GM21447 (cell line): ENCODE data around the gene CNOT6L.

Experiments used
- ATAC-seq: cut with Tn5 transposase; IDR thresholded peaks from one replicate; pipeline ENCODE4 v1.9.1; 2021; ENCODE audit not compliant: unreplicated experiment

Gene CNOT6L

DNA sequence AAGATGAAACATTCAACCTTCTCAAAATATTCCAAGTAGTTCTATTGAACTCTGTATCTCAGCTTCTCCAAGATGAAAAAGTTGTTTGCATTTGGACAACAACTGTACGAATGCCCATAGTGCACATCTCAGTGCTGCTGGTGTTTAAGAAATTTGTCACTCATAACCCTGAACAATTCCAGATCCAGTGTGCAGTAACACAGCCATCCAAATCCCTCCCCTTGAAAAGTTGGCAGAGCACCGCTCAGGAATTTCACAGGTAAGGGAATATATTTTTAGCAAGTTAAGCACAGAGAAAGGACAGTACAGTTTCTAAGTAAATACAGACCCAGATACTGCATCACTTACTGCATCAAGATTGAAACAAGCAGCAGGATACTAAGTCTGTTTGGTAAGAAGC is 104.7 kb downstream of the CNOT6L start:
- no peak for ATAC-seq

DNA sequence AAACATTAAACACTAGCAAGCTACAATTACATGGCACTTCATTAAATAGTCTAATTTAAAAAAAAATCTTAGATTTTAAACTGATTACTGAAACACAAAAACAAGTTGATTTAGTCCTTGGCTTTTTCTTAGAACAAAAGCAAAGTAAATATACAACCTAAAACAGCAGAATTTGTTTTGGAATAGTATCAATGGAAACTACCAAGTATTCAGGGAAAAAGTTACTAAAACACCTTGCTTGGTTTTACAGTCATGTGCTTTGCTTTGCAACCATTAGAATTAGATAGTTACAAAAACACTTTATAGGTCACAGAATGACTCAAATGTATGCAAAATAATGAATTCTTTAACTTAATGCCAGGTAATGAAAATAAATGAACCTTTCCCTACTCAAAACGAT is 105.3 kb downstream of the CNOT6L start:
- no peak for ATAC-seq

DNA sequence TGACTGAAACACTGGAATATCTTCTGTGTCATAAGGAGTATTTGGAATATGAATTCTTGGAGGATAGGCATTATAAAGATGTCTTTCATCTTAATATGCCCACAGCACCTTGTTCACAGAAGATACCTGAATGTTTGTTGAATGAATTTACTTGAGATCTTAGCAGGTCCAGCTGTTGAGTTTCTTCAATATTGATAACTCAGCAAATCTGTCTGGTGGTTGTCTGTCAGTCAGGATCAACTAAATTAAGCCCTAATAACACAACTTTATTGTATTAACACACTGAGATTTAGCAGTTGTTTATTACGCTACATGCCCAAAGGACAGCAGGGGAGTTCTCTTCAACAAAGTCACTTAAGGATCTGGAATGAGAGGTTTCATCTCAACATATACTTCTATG is 106.5 kb downstream of the CNOT6L start:
- no peak for ATAC-seq

DNA sequence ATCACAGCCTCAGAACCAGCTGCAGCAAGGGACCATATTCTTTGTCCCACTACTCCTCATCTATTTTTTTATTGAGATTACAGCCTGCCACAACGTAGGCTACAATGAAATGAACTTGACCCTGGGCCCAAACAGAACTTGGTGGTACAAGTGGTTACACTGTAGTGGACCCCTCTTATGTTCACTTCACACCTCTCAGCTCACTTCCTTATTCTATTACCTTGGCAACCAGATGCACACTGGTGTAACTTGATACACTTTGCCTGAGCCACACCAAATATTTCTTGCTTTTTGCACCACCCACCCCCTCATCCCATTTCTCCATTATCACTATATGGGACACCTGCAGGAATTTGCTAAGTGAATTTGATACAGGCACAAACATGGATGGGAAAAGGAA is 107.7 kb downstream of the CNOT6L start:
- ATAC-seq: peak; percentile 53

DNA sequence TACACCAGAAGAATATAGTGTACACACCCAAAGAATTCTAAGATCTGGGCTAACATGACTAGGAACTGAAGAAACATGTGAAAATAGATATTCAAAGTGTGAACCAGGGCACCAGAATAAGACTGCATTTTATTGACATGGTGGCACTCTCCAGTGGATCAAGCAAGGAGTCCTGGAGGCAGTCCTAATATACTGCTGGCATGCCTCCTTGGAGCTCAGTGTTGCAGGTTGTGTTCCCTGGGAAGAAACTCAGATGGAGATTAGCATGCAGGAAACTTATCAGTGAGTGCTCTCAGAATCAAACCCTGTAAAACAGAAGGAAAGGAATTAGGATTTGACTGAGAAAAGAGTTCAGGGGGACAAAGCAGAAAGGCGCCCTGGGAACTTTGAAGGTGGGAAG is 108.5 kb downstream of the CNOT6L start:
- no peak for ATAC-seq

DNA sequence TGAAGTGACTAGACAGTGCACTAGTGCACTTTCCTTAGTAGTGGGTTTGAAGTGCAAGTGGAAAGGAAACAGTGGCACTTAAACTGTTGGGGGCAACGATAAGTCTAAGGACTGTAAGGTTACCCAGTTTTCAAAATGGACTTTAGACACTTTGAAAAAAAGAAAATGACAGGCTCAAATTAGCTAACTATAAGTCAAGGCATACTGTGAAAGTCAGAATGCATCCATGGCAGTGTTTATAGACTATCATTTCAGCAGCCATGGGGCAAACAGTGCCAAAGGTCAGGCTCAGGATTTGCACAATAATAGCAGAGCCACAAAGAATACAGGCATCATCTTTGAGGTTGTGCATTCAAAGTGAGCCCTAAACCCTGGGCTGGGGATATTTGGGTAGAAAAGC is 109.1 kb downstream of the CNOT6L start:
- no peak for ATAC-seq

DNA sequence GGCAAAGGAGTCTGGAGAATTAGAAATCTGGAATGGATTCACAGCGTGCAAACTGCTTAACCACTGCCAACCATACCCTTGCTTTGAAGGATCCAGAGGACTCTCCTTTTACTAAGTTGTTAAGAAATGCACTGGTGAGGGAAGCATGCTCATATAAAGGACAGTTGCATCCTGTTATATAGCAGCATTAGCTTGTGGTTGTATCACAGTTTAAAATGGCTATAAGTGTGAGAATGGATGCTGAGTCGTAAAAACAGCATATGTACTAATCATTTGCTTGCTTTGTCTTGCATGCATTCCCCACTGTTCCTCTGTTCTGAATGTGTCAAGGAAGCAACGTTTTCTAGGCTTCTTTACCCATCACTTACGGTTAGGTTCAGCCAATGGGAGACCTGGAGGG is 112.5 kb downstream of the CNOT6L start:
- ATAC-seq: no peak

DNA sequence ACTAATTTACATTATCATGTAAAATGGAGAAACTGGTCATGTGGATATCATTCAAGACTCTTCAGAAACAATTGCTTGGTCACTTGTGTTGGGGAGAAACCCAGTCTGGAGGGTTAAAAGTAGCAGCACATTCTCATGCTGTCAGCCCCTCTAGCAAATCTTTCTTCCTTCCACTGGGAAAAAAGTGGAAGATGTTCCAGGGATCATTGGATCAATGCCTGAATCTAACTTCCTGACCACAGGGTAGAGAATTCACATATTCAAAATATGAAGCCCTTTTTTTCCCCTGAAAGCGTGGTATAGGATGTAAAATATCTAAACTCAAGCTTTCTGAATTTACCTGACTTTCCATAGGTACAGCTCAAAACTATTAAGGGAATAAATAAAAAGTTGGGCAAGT is 115.5 kb downstream of the CNOT6L start:
- no peak for ATAC-seq

DNA sequence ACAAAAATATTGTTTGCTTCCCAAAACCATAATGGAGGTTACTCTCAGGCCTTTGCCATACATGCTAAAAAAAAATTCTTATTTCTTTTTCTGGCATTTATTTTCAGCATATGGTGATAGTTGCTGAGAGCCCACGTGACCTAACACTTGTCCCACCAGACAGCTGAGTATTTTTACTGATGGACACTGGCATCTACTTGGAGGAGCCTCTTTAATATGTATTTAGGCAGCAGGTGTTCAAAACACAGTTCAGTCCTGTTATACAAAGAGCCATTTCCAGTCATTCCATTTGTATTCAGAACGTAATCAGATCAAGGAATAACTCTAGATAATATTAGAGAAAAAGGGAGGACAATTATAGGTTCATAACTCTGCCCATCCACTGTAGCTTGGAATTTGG is 118.0 kb downstream of the CNOT6L start:
- ATAC-seq: no peak

DNA sequence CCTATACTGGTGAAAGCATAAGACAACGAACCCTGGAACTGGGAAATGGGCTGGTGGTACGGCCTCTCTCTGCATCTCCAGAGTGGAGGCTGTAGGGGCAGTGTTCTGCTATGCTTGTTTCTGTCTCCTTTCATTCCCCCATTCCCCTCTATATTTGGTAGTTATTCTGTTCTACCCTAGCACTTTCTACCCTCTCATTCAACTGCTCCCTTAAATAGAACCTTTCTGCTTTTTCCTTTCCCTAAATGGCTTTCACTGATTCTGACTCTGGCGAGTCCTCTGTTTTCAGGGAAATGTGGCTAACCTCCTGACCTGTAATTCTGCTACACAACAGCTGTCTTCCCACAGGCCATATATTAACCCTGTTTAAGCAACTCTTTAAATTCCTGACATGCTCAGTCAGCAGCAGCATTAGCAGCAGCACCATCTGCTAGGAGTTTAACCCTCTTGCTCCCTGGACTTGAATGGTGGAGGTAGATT is 119.4 kb downstream of the CNOT6L start:
- ATAC-seq: no peak

DNA sequence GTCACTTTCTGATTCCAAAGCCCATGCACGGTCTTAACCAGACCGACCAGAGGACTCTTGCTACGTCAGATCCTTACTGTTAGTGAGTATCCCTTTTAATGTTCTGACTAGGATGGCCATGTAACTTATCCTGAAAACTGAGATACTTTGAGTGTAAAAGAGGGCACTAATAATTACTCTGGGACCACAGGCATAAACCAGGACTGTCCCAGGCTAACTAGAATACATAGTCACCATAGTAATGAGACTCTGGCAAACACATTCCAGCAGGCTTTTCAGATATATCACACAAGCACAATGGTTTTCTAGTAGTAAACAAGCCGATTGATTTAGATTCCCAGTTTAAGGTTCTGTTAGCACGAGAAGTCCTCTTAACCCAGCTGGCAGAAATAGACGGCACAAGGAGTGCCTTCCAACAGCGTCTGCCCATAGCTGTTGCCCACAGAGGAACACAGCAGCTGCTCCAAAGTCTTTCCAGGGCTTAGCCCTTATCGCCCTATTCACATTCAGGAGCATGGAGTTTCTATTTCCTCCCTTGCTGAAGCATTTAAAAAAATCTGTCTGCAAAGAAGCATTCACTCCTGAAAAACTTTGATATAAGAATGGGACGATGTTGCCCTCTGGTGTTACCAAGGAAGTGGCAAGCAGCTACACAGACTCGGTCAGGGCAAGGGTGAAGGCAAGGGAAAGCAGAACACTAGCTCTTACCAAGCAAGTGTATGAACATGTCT is 121.1 kb downstream of the CNOT6L start:
- no peak for ATAC-seq

DNA sequence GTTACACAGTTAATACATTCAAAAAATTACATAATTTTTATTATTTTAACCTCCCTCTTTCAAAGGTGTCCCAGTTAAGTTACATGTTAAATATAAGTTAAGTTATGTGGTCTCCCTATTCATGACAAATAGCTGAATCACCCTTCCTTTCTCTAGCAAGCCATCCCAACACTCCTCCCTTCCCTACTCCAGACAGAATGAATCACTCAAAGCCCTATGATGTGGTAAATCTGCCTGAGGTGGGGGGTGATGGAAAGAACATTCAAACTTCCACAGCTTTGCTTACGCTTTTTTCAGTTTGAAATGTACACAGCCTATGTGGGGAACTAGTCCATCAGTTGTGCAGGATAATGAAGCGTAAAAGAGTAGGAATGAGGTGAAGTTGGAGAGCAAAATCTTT is 123.4 kb downstream of the CNOT6L start:
- no peak for ATAC-seq

DNA sequence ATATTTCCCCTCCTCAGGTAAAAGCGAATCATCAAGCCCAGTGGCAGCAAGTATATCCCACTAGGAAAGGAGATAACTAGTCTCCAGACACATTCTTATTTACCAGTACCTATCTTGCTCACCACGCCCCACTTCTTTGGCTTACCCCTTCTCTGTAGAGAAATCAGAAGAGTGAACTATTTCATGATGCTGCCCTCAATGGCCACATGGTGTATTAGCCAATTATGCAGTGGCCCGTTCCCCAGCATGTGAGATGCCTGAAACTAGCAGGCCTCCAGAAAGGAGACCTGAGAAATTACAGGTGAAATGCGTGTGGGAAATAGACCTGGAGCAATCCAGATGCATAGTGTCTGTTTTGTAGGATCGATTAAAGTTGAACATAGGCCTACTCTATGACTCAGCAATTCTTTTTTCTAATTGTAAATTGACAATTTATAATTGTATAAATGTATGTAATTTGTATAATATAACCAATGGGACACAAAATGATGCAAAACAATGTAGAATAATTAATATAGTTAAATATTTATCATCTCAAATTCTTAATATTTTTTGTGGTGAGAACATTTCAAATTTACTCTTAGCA is 126.2 kb downstream of the CNOT6L start:
- ATAC-seq: no peak

DNA sequence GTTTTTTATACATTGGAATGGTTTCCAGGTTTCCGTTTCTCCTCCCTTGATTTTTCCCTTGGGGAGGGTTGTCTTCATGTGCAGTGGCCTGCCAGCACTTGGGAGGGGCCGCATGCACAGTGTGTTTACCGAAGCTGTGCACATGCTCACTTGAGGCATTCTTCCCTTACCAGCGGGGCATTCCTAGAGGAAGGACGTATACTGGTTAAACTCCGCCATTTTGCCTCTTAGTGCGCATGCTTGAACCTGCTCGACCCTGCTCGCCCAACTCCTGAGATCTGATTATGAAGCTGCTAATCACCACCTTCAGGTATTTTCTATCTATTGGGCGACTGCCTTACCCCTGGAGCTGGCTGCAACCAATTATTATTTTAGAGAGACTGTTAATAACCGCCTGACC is 137.4 kb downstream of the CNOT6L start:
- ATAC-seq: no peak

DNA sequence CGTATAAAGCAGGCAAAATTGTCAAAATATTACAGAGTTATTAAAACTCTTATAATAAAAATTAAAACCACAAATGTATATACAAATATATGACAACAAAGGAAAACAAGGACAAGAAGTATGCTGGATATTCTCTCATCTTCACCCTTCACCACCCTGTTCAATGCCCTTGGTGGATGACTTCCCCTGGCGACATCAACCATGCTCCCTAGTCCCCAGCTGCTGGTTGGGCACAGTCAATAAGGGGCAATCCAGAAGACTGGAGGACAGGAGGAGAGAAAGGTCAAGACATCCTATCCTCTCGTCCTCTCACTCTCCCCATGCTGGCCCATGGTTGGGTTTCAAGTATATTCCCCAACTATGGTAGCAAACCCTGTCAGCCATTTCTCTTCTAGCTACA is 142.3 kb downstream of the CNOT6L start:
- no peak for ATAC-seq

DNA sequence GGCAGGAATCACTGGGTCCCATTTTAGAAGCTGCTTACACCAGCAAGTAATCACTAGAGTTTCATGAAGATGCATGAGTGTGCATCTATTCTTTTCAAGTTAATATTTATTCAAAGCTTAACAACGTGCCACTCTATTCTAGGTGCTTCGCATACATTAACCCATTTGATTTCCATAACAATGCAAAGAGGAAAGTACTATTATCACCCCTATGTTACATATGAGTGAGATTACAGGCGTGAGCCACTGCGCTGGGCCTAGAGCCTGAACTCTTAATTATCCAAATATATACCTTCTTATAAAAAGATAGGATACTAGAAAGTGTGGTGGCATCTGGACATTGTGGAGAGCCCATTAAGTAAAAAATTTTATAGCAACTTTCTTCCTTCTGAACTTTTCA is 148.1 kb downstream of the CNOT6L start:
- ATAC-seq: no peak

DNA sequence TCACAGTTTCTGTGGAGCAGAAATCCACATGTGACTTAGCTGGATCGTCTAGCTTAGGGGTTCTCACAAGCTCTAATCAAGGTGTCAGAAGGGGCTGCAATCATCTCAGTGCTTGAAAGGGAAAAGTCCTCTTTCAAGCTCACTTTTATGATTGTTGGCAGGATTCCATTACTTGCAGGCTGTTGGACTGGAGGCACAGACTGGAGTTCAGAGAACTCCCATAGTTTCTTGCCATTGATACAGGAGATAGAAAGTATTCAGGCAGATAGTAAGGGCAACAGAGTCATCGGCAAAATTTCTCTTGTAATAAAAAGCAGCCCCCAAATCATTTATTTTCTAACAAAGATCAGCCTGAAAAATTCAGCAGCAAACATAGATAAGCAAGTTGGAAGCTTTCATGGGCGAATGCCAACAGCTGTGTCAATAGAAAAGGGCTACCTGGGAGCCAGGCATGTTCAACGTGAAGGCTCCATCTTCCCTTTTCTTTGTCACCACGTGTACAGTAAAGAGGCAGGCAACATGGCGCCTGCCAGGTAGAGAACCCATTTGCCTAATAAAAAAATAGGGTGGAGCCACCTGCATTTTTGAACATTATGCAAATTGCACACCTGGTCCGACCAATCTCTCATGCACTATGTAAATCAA is 149.1 kb downstream of the CNOT6L start:
- ATAC-seq: no peak

DNA sequence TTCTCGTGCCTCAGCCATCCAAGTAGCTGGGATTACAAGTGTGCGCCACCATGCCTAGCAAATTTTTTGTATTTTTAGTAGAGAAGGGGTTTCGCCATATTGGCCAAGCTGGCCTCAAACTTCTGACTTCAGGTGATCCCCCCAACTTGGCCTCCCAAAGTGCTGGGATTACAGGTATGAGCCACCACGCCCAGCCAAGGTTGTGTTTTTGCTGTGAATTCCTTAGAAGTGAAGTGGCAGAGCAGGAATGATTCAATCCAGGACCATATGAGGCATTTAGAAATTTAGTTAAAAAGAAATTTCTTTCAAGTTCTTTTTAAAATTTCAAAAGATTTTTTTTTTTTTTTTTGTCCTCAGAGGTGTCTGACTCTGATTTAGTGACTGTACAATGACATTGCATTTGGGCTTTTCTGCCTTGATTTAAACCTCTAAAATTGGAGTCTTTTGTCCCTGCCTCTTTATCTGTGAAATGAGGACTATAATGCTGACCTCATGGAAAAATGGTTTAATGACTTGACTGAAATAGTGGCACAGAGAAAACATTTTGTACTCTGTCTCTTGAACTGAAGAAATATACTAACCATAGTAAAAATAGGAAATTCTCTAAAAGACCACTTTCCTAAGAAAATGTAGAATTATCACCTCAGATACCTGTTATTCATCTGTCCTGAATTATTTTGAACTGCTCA is 153.6 kb downstream of the CNOT6L start:
- ATAC-seq: no peak
